ENCODE data around the gene FHOD3. TPM values are rescaled to one million over a fixed set of nuclear protein-coding genes. Genes with fewer than 3 reads are reported as not detected.

FHOD3 gene
- total and polyA plus RNA-seq, 2 of the 8 experiments (the other 6 are each of a cell fraction or from before 2014, with no cell fraction given) = 9.7 to 10.5 TPM

- Histone ChIP-seq H3K27ac (ENCODE audit: low read depth, low read length) (no peak overlapping the region), H3K79me2 (ENCODE audit: control insufficient read depth in 1 of 2, insufficient read depth in 2 of 2, low read length in 2 of 2) (no peaks in the 10 kb centered on the region), H4K91ac (replicated peaks; ENCODE audit: insufficient read length, low read length) (no peak overlapping the region), H2AFZ (ENCODE audit: low read length) (no peak overlapping the region), H3K23ac (ENCODE audit: insufficient read length) (no peak overlapping the region), H2BK12ac (ENCODE audit: low read depth, low read length) (no peak overlapping the region), H2BK15ac (ENCODE audit: low read length) (no peak overlapping the region), H2AK5ac (ENCODE audit: low read depth, low read length) (no peak overlapping the region), H3K14ac (ENCODE audit: insufficient read length) (no peak overlapping the region), H3K9ac (replicated peaks in 1 of 4; ENCODE audit: extremely low read depth in 1 of 4, low read depth in 3 of 4, low read length in 3 of 4) (no peak overlapping the region), H3K9me3 (ENCODE audit: insufficient read depth in 2 of 2, low read depth in 1 of 2, low read length in 1 of 2) (no peaks in the 10 kb centered on the region), H3K27me3 (replicated peaks in 1 of 4; ENCODE audit: control insufficient read depth in 3 of 4, extremely low read depth in 1 of 4, insufficient read depth in 3 of 4, low read length in 3 of 4) (no peaks in the 10 kb centered on the region), H2BK120ac (replicated peaks; ENCODE audit: low read depth, low read length) (no peak overlapping the region), H3K36me3 (ENCODE audit: control insufficient read depth in 2 of 4, insufficient read depth in 4 of 4, low read length in 3 of 4) (no peaks in the 10 kb centered on the region), H4K8ac (ENCODE audit: extremely low read depth, insufficient read depth, low read length) (no peak overlapping the region), H3K4me1 (replicated peaks in 1 of 4; ENCODE audit: control insufficient read depth in 3 of 4, insufficient read depth in 4 of 4, low read length in 3 of 4) (no peaks in the 10 kb centered on the region), H3K4me3 (ENCODE audit: extremely low read depth in 1 of 4, insufficient read depth in 2 of 4, low read depth in 3 of 4, low read length in 4 of 4) (no peak overlapping the region), H3K79me1 (ENCODE audit: low read depth, low read length) (no peaks in the 10 kb centered on the region), H3K18ac (ENCODE audit: extremely low read depth, low read length) (no peak overlapping the region), H2BK5ac (ENCODE audit: low read depth, low read length) (no peak overlapping the region), H3K4ac (replicated peaks; ENCODE audit: insufficient read length, low read depth, low read length) (no peak overlapping the region), H2BK20ac (ENCODE audit: low read length) (no peak overlapping the region), H3K4me2 (ENCODE audit: insufficient read depth in 1 of 2, low read depth in 2 of 2, low read length in 2 of 2) (no peak overlapping the region), H3K23me2 (ENCODE audit: low read depth, low read length) (no peaks in the 10 kb centered on the region), H3K56ac (replicated peaks; ENCODE audit: insufficient read length, low read depth, low read length) (no peak overlapping the region), H4K20me1 (replicated peaks in 1 of 2; ENCODE audit: control insufficient read depth in 1 of 2, insufficient read depth in 2 of 2, low read length in 2 of 2) (no peaks in the 10 kb centered on the region), H4K5ac (ENCODE audit: insufficient read length, low read depth, low read length) (no peak overlapping the region)
- FAIRE-seq (no peak), DNase-seq (ENCODE audit: low read depth in 1 of 2, low spot score in 2 of 2) (no peak)
- CTCF ChIA-PET (ENCODE audit: partially characterized antibody) = interaction anchor here (1.1 to 14.7 kb wide), 2 partner anchors 19 to 218 kb away, joined by 4 to 163 read pairs; no protein-coding TSS in a partner anchor
- POLR2A ChIA-PET (ENCODE audit: partially characterized antibody) = no interaction called here
- WGBS, 2 experiments (ENCODE audit: extremely low coverage in 1 of 2, insufficient coverage in 1 of 2, insufficient read length in 1 of 2, insufficient replicate concordance in 2 of 2, low coverage in 1 of 2, low lambda C conversion rate in 2 of 2, missing lambda C conversion rate in 1 of 2) = 91% methylated on average over 2 of the region's 2 CpGs; no CpG with 5 or more reads in 1 of the 2 experiments
- TF ChIP-seq TBP (IDR thresholded peaks at IDR 0.05; ENCODE audit: low read depth, low read length) = no peak
- TF ChIP-seq JUND (IDR thresholded peaks at IDR 0.05; ENCODE audit: low read length) = no peak
- no peak for TF ChIP-seq ATF2 (IDR thresholded peaks at IDR 0.05; ENCODE audit: low read length)
- TF ChIP-seq NRF1 (IDR thresholded peaks at IDR 0.05; ENCODE audit: low read depth, low read length) = no peak
- TF ChIP-seq FOSL1 (IDR thresholded peaks at IDR 0.05; ENCODE audit: insufficient read depth, low read depth, low read length) = no peak
- no peak for TF ChIP-seq KDM1A (IDR thresholded peaks at IDR 0.05; ENCODE audit: borderline replicate concordance, low read length)
- no peak for TF ChIP-seq YY1 (IDR thresholded peaks at IDR 0.05; ENCODE audit: low read depth, low read length)
- TF ChIP-seq USF2 (IDR thresholded peaks at IDR 0.05; ENCODE audit: low read length) = no peak
- TF ChIP-seq SAP30 (IDR thresholded peaks at IDR 0.05; ENCODE audit: insufficient read depth, insufficient replicate concordance, low read length) = no peak
- no peak for TF ChIP-seq MAX (IDR thresholded peaks at IDR 0.05)
- TF ChIP-seq SRF (IDR thresholded peaks at IDR 0.05; ENCODE audit: low read depth, low read length) = no peak
Measured at GRCh38 chr18:36415625-36416024, 118.1 kb downstream of the FHOD3 start.
